HG03045 (cell line): ENCODE data around the gene TMEM87B.
A peak's percentile ranks its signal among the peaks of the same experiment; 100 is the strongest.

Experiments used
- ATAC-seq: cut with Tn5 transposase; IDR thresholded peaks from one replicate; pipeline ENCODE4 v1.9.1; 2021; ENCODE audit warnings: mild to moderate bottlenecking, moderate library complexity; ENCODE audit not compliant: unreplicated experiment

Gene TMEM87B, protein sequence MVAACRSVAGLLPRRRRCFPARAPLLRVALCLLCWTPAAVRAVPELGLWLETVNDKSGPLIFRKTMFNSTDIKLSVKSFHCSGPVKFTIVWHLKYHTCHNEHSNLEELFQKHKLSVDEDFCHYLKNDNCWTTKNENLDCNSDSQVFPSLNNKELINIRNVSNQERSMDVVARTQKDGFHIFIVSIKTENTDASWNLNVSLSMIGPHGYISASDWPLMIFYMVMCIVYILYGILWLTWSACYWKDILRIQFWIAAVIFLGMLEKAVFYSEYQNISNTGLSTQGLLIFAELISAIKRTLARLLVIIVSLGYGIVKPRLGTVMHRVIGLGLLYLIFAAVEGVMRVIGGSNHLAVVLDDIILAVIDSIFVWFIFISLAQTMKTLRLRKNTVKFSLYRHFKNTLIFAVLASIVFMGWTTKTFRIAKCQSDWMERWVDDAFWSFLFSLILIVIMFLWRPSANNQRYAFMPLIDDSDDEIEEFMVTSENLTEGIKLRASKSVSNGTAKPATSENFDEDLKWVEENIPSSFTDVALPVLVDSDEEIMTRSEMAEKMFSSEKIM

GRCh38 chr2:112054847-112055729, at the start of gene TMEM87B:
Gene TMEM87B (plus strand): TSS chr2:112055269. CDS start chr2:112055592, 323 bp downstream.
- peak; percentile 66 for ATAC-seq

DNA sequence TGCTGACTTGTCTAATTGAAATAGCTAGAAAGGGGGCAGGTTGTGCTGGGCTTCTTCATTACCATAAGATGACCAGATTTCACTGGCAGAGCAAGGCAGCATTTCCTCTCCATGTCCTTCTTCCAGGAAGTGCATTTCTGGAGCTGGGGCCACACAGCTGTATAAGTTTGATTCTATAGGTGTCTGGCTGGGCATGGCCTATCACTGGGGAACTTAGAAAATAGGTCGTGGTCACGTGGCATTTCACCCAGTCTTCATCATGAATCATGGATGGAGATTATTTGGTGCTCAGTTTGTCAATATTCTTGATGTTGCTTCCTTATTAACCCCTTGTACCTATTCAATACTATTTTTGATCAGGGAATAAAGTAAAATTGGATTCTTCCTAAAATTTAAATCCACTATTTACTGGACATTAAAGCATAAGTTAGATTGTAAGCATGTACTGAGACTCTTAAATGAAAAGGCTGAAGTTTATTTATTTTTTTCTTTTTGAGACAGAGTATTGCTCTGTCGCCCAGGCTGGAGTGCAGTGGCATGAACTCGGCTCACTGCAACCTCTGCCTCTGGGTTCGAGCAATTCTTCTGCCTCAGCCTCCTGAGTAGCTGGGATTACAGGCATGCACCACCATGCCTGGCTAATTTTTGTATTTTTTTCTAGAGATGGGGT, 49.5 kb upstream of the TMEM87B start:
- no peak for ATAC-seq

DNA sequence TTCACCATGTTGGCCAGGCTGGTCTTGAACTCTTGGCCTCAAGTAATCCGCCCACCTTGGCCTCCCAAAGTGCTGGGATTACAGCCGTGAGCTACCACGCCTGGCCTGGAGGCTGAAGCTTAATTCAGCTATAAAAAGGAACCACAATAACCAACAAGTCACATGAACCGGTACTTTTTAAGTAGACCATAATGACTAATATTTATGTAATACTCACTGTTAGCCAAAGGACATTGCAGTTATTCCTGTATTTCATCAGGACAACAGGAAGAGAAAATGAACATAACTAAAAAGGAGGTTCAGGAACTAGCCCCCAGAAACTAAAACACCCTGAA, 49.0 kb upstream of the TMEM87B start:
- ATAC-seq: no peak

DNA sequence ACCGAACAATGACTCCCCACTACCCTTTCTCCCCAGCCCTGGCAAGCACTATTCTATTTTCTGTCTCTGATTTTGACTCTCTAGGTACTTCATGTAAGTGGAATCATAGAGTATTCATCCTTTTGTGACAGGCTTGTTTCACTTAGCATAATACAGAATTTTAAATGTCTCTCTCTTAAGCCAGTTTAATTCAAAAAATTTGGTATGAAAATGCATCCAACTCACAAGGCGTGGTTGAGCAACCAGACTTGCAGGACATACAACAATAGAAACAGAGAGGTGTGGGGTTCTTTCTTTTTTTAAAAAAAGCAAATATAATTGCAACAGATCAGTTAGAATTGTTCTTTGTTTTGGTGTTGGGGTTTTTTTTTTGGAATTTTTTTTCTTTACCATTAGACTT, 47.6 kb upstream of the TMEM87B start:
- ATAC-seq: no peak

DNA sequence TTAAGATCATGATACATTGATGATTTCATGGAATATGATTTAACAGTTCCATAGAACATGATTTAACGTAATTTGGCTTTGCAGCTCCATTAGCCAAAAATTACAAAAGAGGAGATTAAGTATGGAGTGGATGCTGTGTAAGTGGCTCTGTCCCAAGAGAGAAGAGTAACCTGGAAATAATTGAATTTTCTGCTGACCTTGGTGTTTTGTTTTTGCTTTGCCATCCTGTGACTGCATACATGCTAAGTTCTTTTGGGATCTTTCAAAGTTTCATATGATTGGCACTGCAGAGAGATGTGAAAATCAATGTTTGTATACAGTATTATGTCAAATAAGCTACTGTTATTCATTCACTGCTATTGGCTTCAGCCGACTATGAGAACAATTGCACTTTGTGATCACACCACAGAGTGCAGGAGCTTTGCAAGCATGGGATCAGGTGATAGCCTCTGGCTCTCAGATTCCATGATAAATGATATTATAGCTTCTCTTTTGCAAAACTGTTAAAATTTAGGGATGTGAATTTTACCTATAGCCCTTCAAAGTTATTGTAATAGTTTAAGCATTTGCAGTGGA, 46.1 kb upstream of the TMEM87B start:
- ATAC-seq: no peak

DNA sequence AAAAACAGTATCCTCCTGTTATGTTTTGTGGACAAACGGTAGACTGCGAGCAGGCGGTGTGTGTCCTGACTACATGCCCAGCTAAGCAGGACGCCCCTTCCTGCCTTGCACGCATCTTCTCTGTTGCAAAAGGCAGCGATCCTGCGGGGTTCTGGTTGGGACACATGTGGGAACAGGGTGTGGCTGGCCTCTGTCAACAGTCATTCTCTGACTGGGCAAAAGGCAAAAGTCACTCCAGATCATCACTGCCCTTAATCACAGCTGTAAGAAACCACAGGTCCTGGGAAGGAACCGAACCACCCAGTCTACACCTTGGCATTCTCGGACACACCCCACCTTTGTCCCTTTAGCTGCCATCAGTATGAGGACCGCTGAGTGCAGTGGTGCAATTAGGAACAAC, 44.3 kb upstream of the TMEM87B start:
- no peak for ATAC-seq

- ATAC-seq: no peak
Observed at GRCh38 chr2:112012556-112012955, 42.5 kb upstream of the TMEM87B start.

- no peak for ATAC-seq
Observed at GRCh38 chr2:112018846-112019245, 36.2 kb upstream of the TMEM87B start.

DNA sequence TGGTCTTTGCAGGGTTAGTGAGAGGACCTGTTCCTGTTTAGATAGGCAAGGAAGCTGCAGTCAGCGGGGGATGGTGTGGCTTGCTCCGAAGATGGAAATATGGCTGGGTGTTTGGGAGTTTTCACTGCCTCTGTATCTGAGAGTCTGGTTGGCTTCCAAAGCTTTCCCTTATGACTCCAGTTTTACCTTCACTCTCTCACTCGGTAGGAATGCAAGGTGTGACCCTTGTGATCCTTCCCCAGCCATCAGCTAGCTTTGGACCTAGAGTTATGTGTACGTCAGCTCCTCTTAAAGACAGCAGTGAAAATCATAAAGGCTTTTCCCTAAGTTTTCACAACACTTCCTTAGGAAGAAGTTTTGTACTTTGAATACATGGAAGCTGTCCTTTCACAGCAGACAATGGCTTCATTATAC, 35.5 kb upstream of the TMEM87B start:
- no peak for ATAC-seq

- no peak for ATAC-seq
Observed at GRCh38 chr2:112020561-112020960, 34.5 kb upstream of the TMEM87B start.

GRCh38 chr2:112021290-112021689, 33.8 kb upstream of the TMEM87B start:
- no peak for ATAC-seq

DNA sequence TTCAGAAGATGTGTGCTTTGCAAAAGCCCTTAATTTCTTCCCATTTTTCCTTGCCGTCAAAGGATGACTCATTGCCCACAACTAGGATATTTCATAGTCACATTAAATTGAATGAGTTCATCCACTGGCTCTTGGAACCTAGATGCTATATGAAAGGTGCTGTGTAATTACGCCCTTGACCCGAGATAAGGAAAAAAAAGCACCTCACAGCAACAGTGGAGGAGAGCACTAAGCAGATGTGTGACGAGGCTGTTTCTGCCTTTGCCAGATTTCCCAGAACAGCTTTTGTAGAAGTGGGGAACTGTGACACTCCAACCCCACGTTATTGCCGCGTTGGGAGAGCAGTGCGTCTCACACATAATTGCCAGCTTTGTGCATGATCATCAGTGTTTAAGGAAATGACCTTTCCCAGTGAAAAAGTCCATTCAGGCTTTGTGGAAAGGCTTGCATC, 33.3 kb upstream of the TMEM87B start:
- no peak for ATAC-seq

GRCh38 chr2:112023707-112024106, 31.4 kb upstream of the TMEM87B start:
- ATAC-seq: no peak

- no peak for ATAC-seq
Observed at GRCh38 chr2:112024231-112024630, 30.8 kb upstream of the TMEM87B start.

DNA sequence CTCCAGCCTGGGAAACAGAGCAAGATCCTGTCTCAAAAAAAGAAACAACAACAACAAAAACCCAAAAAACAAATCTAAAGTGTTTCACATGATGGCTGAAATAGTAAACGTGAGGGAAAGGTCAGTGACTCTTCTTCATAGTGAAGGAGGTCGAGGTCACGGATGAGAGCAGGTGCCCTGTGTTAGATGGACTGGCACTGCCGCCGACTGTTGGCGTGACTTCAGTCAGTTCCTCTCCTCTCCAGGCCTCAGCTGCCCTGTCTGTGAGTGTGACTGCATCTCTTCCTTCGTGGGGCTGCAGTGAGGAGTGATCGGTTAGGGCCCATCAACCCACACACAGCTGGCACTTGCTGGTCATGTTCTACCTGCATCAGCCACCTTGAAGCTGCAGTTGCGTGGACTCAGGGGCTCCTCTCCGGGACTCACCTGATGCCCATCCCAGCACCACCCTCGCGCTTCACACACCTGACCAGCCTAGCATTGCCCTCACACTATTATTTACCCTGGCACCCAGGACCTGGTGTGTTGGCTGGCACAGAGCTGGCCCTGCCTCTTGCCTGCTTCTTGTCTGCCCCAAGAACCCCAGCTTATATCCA, 30.1 kb upstream of the TMEM87B start:
- no peak for ATAC-seq

DNA sequence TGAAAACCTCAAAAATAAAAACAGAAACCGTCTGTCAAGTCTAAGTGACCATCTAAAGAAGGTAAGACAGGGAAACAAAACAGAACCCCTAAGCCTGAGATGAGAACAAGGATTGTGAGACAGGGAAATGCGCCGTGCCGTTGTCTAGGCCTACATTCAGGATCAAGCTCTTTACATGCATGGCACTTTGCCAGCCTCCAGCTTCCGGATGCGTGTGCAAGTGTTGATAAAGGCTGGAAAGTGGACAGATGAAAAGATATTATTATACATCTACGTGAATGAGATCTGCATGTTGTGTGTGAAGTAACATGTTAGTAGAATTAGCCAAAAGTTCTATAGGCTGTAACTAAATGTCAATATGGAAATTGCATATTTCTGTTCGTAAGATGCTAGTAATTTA, 28.6 kb upstream of the TMEM87B start:
- no peak for ATAC-seq

DNA sequence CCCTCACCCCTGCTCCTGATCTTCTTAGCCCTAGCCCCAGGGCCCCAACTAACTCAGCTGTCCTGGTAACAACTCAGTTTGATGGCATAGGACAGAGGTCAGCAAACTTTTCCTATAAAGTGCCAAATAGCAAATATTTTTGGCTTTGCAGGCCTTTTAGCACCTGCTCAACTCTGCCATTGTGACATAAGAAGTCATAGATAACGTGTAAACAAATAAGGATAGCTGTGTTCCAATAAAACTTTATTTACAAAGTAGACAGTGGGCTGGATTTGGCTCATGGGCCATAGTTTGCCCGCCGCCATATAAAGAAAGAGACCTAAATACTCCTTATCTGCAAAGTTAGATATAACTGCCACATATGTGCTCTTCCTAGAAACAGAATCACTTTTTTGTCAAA, 27.3 kb upstream of the TMEM87B start:
- ATAC-seq: no peak

- no peak for ATAC-seq
Observed at GRCh38 chr2:112029164-112029563, 25.9 kb upstream of the TMEM87B start.

GRCh38 chr2:112031473-112032223, 23.4 kb upstream of the TMEM87B start:
- ATAC-seq: no peak

DNA sequence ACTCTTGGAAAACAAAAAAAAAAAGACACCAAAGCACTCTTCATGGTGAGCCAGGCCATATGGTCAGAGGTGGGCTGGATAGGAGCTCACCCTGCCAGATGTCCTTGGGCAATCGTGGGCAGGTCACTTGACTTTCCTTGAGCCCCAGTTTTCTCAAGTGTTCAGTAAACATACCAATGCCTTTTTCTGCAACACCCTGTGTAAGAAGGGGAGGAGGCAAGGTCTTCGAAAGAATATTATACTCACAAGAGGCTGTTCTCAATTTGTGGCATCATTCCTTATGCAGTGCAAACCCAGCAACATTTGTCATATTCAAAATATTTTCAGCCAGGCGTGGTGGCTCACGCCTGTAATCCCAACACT, 22.9 kb upstream of the TMEM87B start:
- ATAC-seq: no peak
